ENCODE measurements around the gene FTO.

GRCh38 chr16:53672461-53672860 is 31.5 kb upstream of the FTO start:
- TF ChIP-seq POLR2AphosphoS5 (IDR thresholded peaks at IDR 0.05) = no peak
- TF ChIP-seq CTCF (IDR thresholded peaks at IDR 0.05) = no peak
- no peak for TF ChIP-seq POLR2A (IDR thresholded peaks at IDR 0.05)
